Measurements from ENCODE around the gene SRRM2.

Gene SRRM2

GRCh38 chr16:2761472-2761871 is 9.0 kb downstream of the SRRM2 start:
- DNase-seq (ENCODE audit: low read depth in 2 of 3, low spot score in 1 of 3), result no peak

GRCh38 chr16:2761886-2762583 is 9.6 kb downstream of the SRRM2 start:
- no peak for DNase-seq (ENCODE audit: low read depth in 2 of 3, low spot score in 1 of 3)

- DNase-seq (ENCODE audit: low read depth in 2 of 3, low spot score in 1 of 3), result no peak
These were observed 10.3 kb downstream of the SRRM2 start for GRCh38 chr16:2762711-2763110.

GRCh38 chr16:2763173-2763572 is 10.7 kb downstream of the SRRM2 start:
- DNase-seq (ENCODE audit: low read depth in 2 of 3, low spot score in 1 of 3), result no peak

GRCh38 chr16:2764718-2765117 is 12.3 kb downstream of the SRRM2 start:
- no peak for DNase-seq (ENCODE audit: low read depth in 2 of 3, low spot score in 1 of 3)

GRCh38 chr16:2765462-2766404 is 13.3 kb downstream of the SRRM2 start:
- no peak for DNase-seq (ENCODE audit: low read depth in 2 of 3, low spot score in 1 of 3)

- no peak for DNase-seq (ENCODE audit: low read depth in 2 of 3, low spot score in 1 of 3)
These were observed 14.1 kb downstream of the SRRM2 start for GRCh38 chr16:2766430-2767139.

- no peak for DNase-seq (ENCODE audit: low read depth in 2 of 3, low spot score in 1 of 3)
These were observed 14.8 kb downstream of the SRRM2 start for GRCh38 chr16:2767140-2767731.

- DNase-seq (ENCODE audit: low read depth in 2 of 3, low spot score in 1 of 3), result no peak
These were observed 15.5 kb downstream of the SRRM2 start for GRCh38 chr16:2767891-2768290.

- no peak for DNase-seq (ENCODE audit: low read depth in 2 of 3, low spot score in 1 of 3)
These were observed 16.1 kb downstream of the SRRM2 start for GRCh38 chr16:2768403-2769089.

GRCh38 chr16:2769100-2769529 is 16.7 kb downstream of the SRRM2 start:
- DNase-seq (ENCODE audit: low read depth in 2 of 3, low spot score in 1 of 3), result no peak

GRCh38 chr16:2769675-2770056 is 17.2 kb downstream of the SRRM2 start:
- no peak for DNase-seq (ENCODE audit: low read depth in 2 of 3, low spot score in 1 of 3)

- no peak for DNase-seq (ENCODE audit: low read depth in 2 of 3, low spot score in 1 of 3)
These were observed 17.9 kb downstream of the SRRM2 start for GRCh38 chr16:2770057-2770951.

GRCh38 chr16:2771496-2772402 is 19.3 kb downstream of the SRRM2 start:
- DNase-seq (ENCODE audit: low read depth in 2 of 3, low spot score in 1 of 3), result no peak

- DNase-seq (ENCODE audit: low read depth in 2 of 3, low spot score in 1 of 3), result no peak
These were observed 20.9 kb downstream of the SRRM2 start for GRCh38 chr16:2773188-2773968.

GRCh38 chr16:2774161-2774891 is 21.9 kb downstream of the SRRM2 start:
- no peak for DNase-seq (ENCODE audit: low read depth in 2 of 3, low spot score in 1 of 3)

- no peak for DNase-seq (ENCODE audit: low read depth in 2 of 3, low spot score in 1 of 3)
These were observed 22.8 kb downstream of the SRRM2 start for GRCh38 chr16:2775131-2775716.
